Ascending aorta (tissue), 2 donors: Measurements from ENCODE around the gene ATP5F1E. TPM values are rescaled to one million over a fixed set of nuclear protein-coding genes. Genes with fewer than 3 reads are reported as not detected.

Source experiments
- DNase-seq, 2 donors: peaks; one replicate each; pipeline ENCODE4 v3.0.0-alpha.2; 2019; ENCODE audit warnings: low spot score in 2 of 2
- H3K27ac ChIP-seq, 2 donors: fragments of 200-600 bp; sonication (generic); one replicate each; pipeline ENCODE4 v1.5.1; 2016 to 2017; ENCODE audit warnings: mild to moderate bottlenecking in 1 of 2
- H3K27me3 ChIP-seq: fragments of 200-600 bp; sonication (generic); one replicate; pipeline ENCODE4 v1.5.1; 2017
- H3K36me3 ChIP-seq, 2 donors: fragments of 200-600 bp; sonication (generic); one replicate each; pipeline ENCODE4 v1.5.1; 2016
- H3K4me1 ChIP-seq, 2 donors: fragments of 200-600 bp; sonication (generic); one replicate each; pipeline ENCODE4 v1.5.1; 2016 to 2017; ENCODE audit warnings: mild to moderate bottlenecking in 1 of 2
- H3K4me3 ChIP-seq, 2 donors: fragments of 200-600 bp; sonication (generic); one replicate each; pipeline ENCODE4 v1.5.1; 2016 to 2017; ENCODE audit warnings: mild to moderate bottlenecking in 1 of 2
- H3K9me3 ChIP-seq, 2 donors: fragments of 200-600 bp; sonication (generic); one replicate each; pipeline ENCODE4 v1.5.1; 2016
- CTCF ChIP-seq, 3 experiments: fragments of 200-600 bp in 2 of 3; fragments of 450-650 bp in 1 of 3; sonication (generic) in 2 of 3; IDR thresholded peaks; one replicate each; pipeline ENCODE4 v1.5.1; 2016 to 2019; ENCODE audit warnings: antibody characterized with exemption in 3 of 3, mild to moderate bottlenecking in 1 of 3, moderate library complexity in 1 of 3
- intact Hi-C: fragments of 100-400 bp; cut with DNase I; formaldehyde crosslinking; loops from one replicate; pipeline ENCODE4 v1.15.1; 2023
- total RNA-seq: library from RNA; depleted of rRNA; stranded (reverse); fragments of >200 nt; gene quantifications from one replicate; pipeline ENCODE4 v1.1.0, GENCODE V29; 2016

ATP5F1E gene
- 12.7 TPM for total RNA-seq

GRCh38 chr20:59032023-59032712, at the start of gene ATP5F1E:
ATP5F1E (minus strand) TSS chr20:59032335; CDS start chr20:59032251, 84 bp downstream.
- no peak for TF ChIP-seq CTCF (IDR thresholded peaks at IDR 0.05)
- no peaks in the 10 kb centered on the region for H3K27me3 ChIP-seq
- H3K27ac ChIP-seq = peak within 1 kb of the TSS; percentile 72 to 87
- H3K36me3 ChIP-seq = peaks cover 12 to 47% of the 10 kb centered on the region in 2 donors
- H3K9me3 ChIP-seq = no peaks in the 10 kb centered on the region
- peak; percentile 85 to 98 for DNase-seq
- intact Hi-C loops = loop anchor here (5.0 to 10.0 kb wide), 3 partner anchors 125 to 1537 kb away; no protein-coding TSS in a partner anchor
- H3K4me1 ChIP-seq = peaks cover 0 to 22% of the 10 kb centered on the region in 2 donors
- peak within 1 kb of the TSS; percentile 73 to 92 for H3K4me3 ChIP-seq

GRCh38 chr20:59081036-59081435, 48.9 kb upstream of the ATP5F1E start:
- H3K9me3 ChIP-seq = no peaks in the 10 kb centered on the region

GRCh38 chr20:59078231-59078630, 46.1 kb upstream of the ATP5F1E start:
- intact Hi-C loops = no loop called here
- H3K4me3 ChIP-seq = no peak overlapping the region
- H3K9me3 ChIP-seq = no peaks in the 10 kb centered on the region
- TF ChIP-seq CTCF (IDR thresholded peaks at IDR 0.05) = no peak
- H3K36me3 ChIP-seq = no peaks in the 10 kb centered on the region
- no peaks in the 10 kb centered on the region for H3K4me1 ChIP-seq
- no peak overlapping the region for H3K27ac ChIP-seq
- no peak for DNase-seq
- H3K27me3 ChIP-seq = no peaks in the 10 kb centered on the region

More at GRCh38 chr20:59081036-59081435, 48.9 kb upstream of the ATP5F1E start:
- Histone ChIP-seq H3K27me3 (no peaks in the 10 kb centered on the region), H3K4me3 (no peak overlapping the region), H3K4me1 (peaks cover 0 to 5% of the 10 kb centered on the region in 2 donors), H3K27ac (no peak overlapping the region), H3K36me3 (no peaks in the 10 kb centered on the region)
- no peak for DNase-seq
- intact Hi-C loops = no loop called here
- no peak for TF ChIP-seq CTCF (IDR thresholded peaks at IDR 0.05)

GRCh38 chr20:59077705-59078104, 45.6 kb upstream of the ATP5F1E start:
- Histone ChIP-seq H3K4me1 (no peaks in the 10 kb centered on the region), H3K36me3 (no peaks in the 10 kb centered on the region), H3K27ac (no peak overlapping the region), H3K9me3 (no peaks in the 10 kb centered on the region), H3K27me3 (no peaks in the 10 kb centered on the region), H3K4me3 (no peak overlapping the region)
- DNase-seq = no peak
- no peak for TF ChIP-seq CTCF (IDR thresholded peaks at IDR 0.05)
- intact Hi-C loops = no loop called here

GRCh38 chr20:59075934-59076508, 43.9 kb upstream of the ATP5F1E start:
- Histone ChIP-seq H3K4me1 (no peaks in the 10 kb centered on the region), H3K27ac (no peak overlapping the region), H3K4me3 (no peak overlapping the region), H3K36me3 (no peaks in the 10 kb centered on the region), H3K27me3 (no peaks in the 10 kb centered on the region), H3K9me3 (no peaks in the 10 kb centered on the region)
- TF ChIP-seq CTCF (IDR thresholded peaks at IDR 0.05) = no peak
- intact Hi-C loops = no loop called here
- no peak for DNase-seq
